Mucosa of descending colon (tissue), 3 donors: ENCODE measurements around the gene RPL7A. TPM values are rescaled to one million over a fixed set of nuclear protein-coding genes. Genes with fewer than 3 reads are reported as not detected.
A peak's percentile ranks its signal among the peaks of the same experiment; 100 is the strongest.

ENCODE experiments used
- ATAC-seq: fragments of 200-7000 bp; cut with Tn5 transposase; one replicate; pipeline ENCODE4 v1.9.1; 2020; ENCODE audit warnings: mild to moderate bottlenecking, moderate library complexity
- DNase-seq, 3 donors: peaks; one replicate each; pipeline ENCODE4 v3.0.0-alpha.2; 2020
- H3K36me3 ChIP-seq: fragments of 200-600 bp; one replicate; pipeline ENCODE4 v1.8.0; 2021; ENCODE audit warnings: low read depth, mild to moderate bottlenecking
- H3K4me1 ChIP-seq: fragments of 200-600 bp; one replicate; pipeline ENCODE4 v1.8.0; 2021; ENCODE audit warnings: low read depth, mild to moderate bottlenecking
- H3K4me3 ChIP-seq: fragments of 200-600 bp; one replicate; pipeline ENCODE4 v1.8.0; 2021; ENCODE audit warnings: mild to moderate bottlenecking
- H3K9me3 ChIP-seq: fragments of 200-600 bp; one replicate; pipeline ENCODE4 v1.8.0; 2021; ENCODE audit warnings: mild to moderate bottlenecking
- CTCF ChIP-seq: fragments of 200-600 bp; IDR thresholded peaks from one replicate; pipeline ENCODE4 v1.8.0; 2022; ENCODE audit warnings: antibody characterized with exemption, mild to moderate bottlenecking
- intact Hi-C, 2 donors: fragments of 100-400 bp; cut with DNase I in 1 of 2; cut with micrococcal nuclease in 1 of 2; formaldehyde crosslinking; loops; one replicate each; pipeline versions ENCODE4 v1.11.0 to v1.11.1; 2022; cut with DNase I, micrococcal nuclease
- total RNA-seq, 3 donors: library from RNA; stranded (reverse); fragmentation: NEBNext Ultra II Directional in 2 of 3; extraction: Animal tissue kit (Norgen Biotek cat#: 25700) in 2 of 3; gene quantifications; one replicate each; pipeline versions ENCODE4 v1.2.1 to v1.2.4, GENCODE V29; 2021 to 2023
- donor health status: DM: no; HTN: no; CAD: no; lungs with moderate emphysema.
- donor health status: DM: no; HTN: no; CAD: no.
- donor health status: DM: no; HTN: yes; CAD: no.

The RPL7A gene
- total RNA-seq, 3 donors from 2014 or later, result 1,420 to 1,482 (median 1,457) TPM

GRCh38 chr9:133366435-133366834, 18.4 kb downstream of the RPL7A start:
- peaks cover 30% of the 10 kb centered on the region for H3K4me1 ChIP-seq
- no peak overlapping the region for H3K4me3 ChIP-seq
- intact Hi-C loops, result no loop called here
- TF ChIP-seq CTCF, result no peak
- no peaks in the 10 kb centered on the region for H3K9me3 ChIP-seq
- ATAC-seq (no peak), DNase-seq (peak in 1 of 3 donors; percentile 13)
- peaks cover 23% of the 10 kb centered on the region for H3K36me3 ChIP-seq

- Histone ChIP-seq H3K36me3 (peaks cover 19% of the 10 kb centered on the region), H3K9me3 (no peaks in the 10 kb centered on the region), H3K4me1 (peaks cover 38% of the 10 kb centered on the region), H3K4me3 (no peak overlapping the region)
- no peak for TF ChIP-seq CTCF
- DNase-seq, result peak in 1 of 3 donors; percentile 27
- intact Hi-C loops, result no loop called here
- no peak for ATAC-seq
These were observed 19.2 kb downstream of the RPL7A start for GRCh38 chr9:133367221-133367620.

GRCh38 chr9:133367778-133368177, 19.8 kb downstream of the RPL7A start:
- Histone ChIP-seq H3K9me3 (no peaks in the 10 kb centered on the region), H3K36me3 (peaks cover 16% of the 10 kb centered on the region), H3K4me1 (peaks cover 40% of the 10 kb centered on the region), H3K4me3 (no peak overlapping the region)
- intact Hi-C loops, result no loop called here
- no peak for DNase-seq
- no peak for ATAC-seq
- TF ChIP-seq CTCF, result no peak

- ATAC-seq, result peak; percentile 92
- H3K4me1 ChIP-seq, result peaks cover 40% of the 10 kb centered on the region
- peaks cover 11% of the 10 kb centered on the region for H3K36me3 ChIP-seq
These were observed 20.3 kb downstream of the RPL7A start for GRCh38 chr9:133368249-133368881.

GRCh38 chr9:133369422-133369821, 21.4 kb downstream of the RPL7A start:
- no peak overlapping the region for H3K4me3 ChIP-seq
- no peaks in the 10 kb centered on the region for H3K9me3 ChIP-seq
- H3K4me1 ChIP-seq, result peaks cover 45% of the 10 kb centered on the region
- intact Hi-C loops, result no loop called here
- TF ChIP-seq CTCF, result no peak
- ATAC-seq (no peak), DNase-seq (no peak)
- peaks cover 5% of the 10 kb centered on the region for H3K36me3 ChIP-seq

More at GRCh38 chr9:133368249-133368881, 20.3 kb downstream of the RPL7A start:
- intact Hi-C loops, result no loop called here
- peak in 1 of 3 donors; percentile 59 for DNase-seq
- H3K4me3 ChIP-seq, result no peak overlapping the region
- no peaks in the 10 kb centered on the region for H3K9me3 ChIP-seq
- TF ChIP-seq CTCF, result no peak
